HCT116 (cell line): ENCODE measurements around the gene MED9. TPM values are rescaled to one million over a fixed set of nuclear protein-coding genes. Genes with fewer than 3 reads are reported as not detected.

Source experiments
- ATAC-seq: fragments of 200-7000 bp; cut with Tn5 transposase; 2 replicates; pipeline ENCODE4 v1.9.1; 2020; ENCODE audit warnings: mild to moderate bottlenecking, moderate library complexity
- BruUV-seq: library from RNA; stranded (reverse); fragments of 400-500 nt; replicated peaks from 2 replicates; lab custom pipeline; 2021; lab: Mats Ljungman, UMichigan
- CTCF ChIA-PET: fragments of 300-600 bp; sonication (Branson Sonifier 250); formaldehyde crosslinking; loops from one replicate; lab custom pipeline; 2021; ENCODE audit warnings: antibody characterized with exemption; lab: Charles Lee
- POLR2A ChIA-PET: fragments of 300-600, 350-600 bp; sonication (Branson Sonifier 250); formaldehyde crosslinking; loops from one replicate; lab custom pipeline; 2021; ENCODE audit warnings: antibody characterized with exemption; lab: Charles Lee
- RAD21 ChIA-PET, 2 experiments: fragments of 300-600 bp; sonication (Branson Sonifier 250); formaldehyde crosslinking; loops; one replicate each; lab custom pipeline; 2023; ENCODE audit warnings: low total read pairs in 2 of 2; ENCODE audit not compliant: uncharacterized antibody in 2 of 2, unreplicated experiment in 2 of 2, low non-redundant PET in 1 of 2; lab: Charles Lee
- DNase-seq: peaks from one replicate; pipeline ENCODE4 v3.0.0-alpha.2; 2010; ENCODE audit warnings: low read depth, low spot score
- H2AFZ ChIP-seq: fragments of 200-600 bp; shearing (Covaris generic), sonication (generic); 2 replicates; pipeline ENCODE4 v1.6.1; 2017; ENCODE audit warnings: low read depth, mixed run types, mixed read lengths, antibody characterized with exemption, low read length; ENCODE audit not compliant: poor library complexity, severe bottlenecking
- H3K27ac ChIP-seq: 2 replicates; pipeline ENCODE4 v1.5.1; 2012; ENCODE audit warnings: low read depth, low read length
- H3K27me3 ChIP-seq: fragments of 200-600 bp; sonication (generic); 2 replicates; pipeline ENCODE4 v1.6.1; 2016; ENCODE audit warnings: mixed run types, low read length, mixed read lengths; ENCODE audit not compliant: insufficient read depth
- H3K36me3 ChIP-seq, 2 experiments: fragments of 200-500 bp in 1 of 2; fragments of 200-600 bp in 1 of 2; sonication (Bioruptor generic) in 1 of 2; sonication (generic) in 1 of 2; 2 replicates each; pipeline versions ENCODE4 v1.5.1 to v1.6.1; 2014 to 2016; ENCODE audit warnings: low read length in 2 of 2, inconsistent platforms in 1 of 2, mixed read lengths in 1 of 2, mixed run types in 1 of 2; ENCODE audit not compliant: insufficient read depth in 2 of 2, control insufficient read depth in 1 of 2
- H3K4me1 ChIP-seq, 2 experiments: fragments of 200-600 bp in 1 of 2; sonication (generic) in 1 of 2; 2 replicates each; pipeline versions ENCODE4 v1.5.1 to v1.6.1; 2012 to 2017; ENCODE audit warnings: low read length in 2 of 2, inconsistent platforms in 1 of 2, mild to moderate bottlenecking in 1 of 2, mixed read lengths in 1 of 2, mixed run types in 1 of 2, moderate library complexity in 1 of 2; ENCODE audit not compliant: insufficient read depth in 2 of 2, control insufficient read depth in 1 of 2
- H3K4me2 ChIP-seq: fragments of 200-600 bp; sonication (generic); 2 replicates; pipeline ENCODE4 v1.6.1; 2017; ENCODE audit warnings: mixed run types, low read length, mixed read lengths
- H3K4me3 ChIP-seq, 2 experiments: fragments of 200-600 bp in 1 of 2; sonication (generic) in 1 of 2; replicated peaks in 1 of 2; 2 replicates each; pipeline ENCODE4 v1.5.1; 2011 to 2016; ENCODE audit warnings: low read length in 2 of 2, control low read depth in 1 of 2, low read depth in 1 of 2, mild to moderate bottlenecking in 1 of 2, mixed read lengths in 1 of 2, mixed run types in 1 of 2
- H3K79me2 ChIP-seq: fragments of 200-600 bp; sonication (generic); 2 replicates; pipeline ENCODE4 v1.6.1; 2017; ENCODE audit warnings: mild to moderate bottlenecking, mixed run types, low read length, moderate library complexity, mixed read lengths; ENCODE audit not compliant: insufficient read depth
- H3K9ac ChIP-seq: fragments of 200-600 bp; sonication (generic); 2 replicates; pipeline ENCODE4 v1.6.1; 2016; ENCODE audit warnings: low read length, mixed read lengths
- H3K9me2 ChIP-seq: fragments of 200-600 bp; sonication (generic), shearing (Covaris generic); 2 replicates; pipeline ENCODE4 v1.6.1; 2017; ENCODE audit warnings: mixed run types, mild to moderate bottlenecking, moderate library complexity; ENCODE audit not compliant: insufficient read depth
- H3K9me3 ChIP-seq, 2 experiments: fragments of 200-500 bp in 1 of 2; fragments of 200-600 bp in 1 of 2; sonication (Bioruptor generic) in 1 of 2; sonication (generic) in 1 of 2; 2 replicates each; pipeline ENCODE4 v1.6.1; 2014 to 2017; ENCODE audit warnings: low read length in 2 of 2, mixed read lengths in 2 of 2, inconsistent platforms in 1 of 2, low read depth in 1 of 2, mild to moderate bottlenecking in 1 of 2, mixed run types in 1 of 2, moderate library complexity in 1 of 2; ENCODE audit not compliant: control insufficient read depth in 1 of 2, insufficient read depth in 1 of 2
- H4K20me1 ChIP-seq: fragments of 200-600 bp; sonication (generic), shearing (Covaris generic); 2 replicates; pipeline ENCODE4 v1.6.1; 2017; ENCODE audit warnings: mixed run types, mild to moderate bottlenecking, moderate library complexity; ENCODE audit not compliant: insufficient read depth
- EZH2phosphoT487 ChIP-seq: fragments of 200-600 bp; IDR thresholded peaks from 2 replicates; pipeline ENCODE4 v1.6.1; 2018; ENCODE audit warnings: antibody characterized with exemption, borderline replicate concordance
- FOSL1 ChIP-seq: IDR thresholded peaks from 2 replicates; pipeline ENCODE4 v1.6.1; 2012; ENCODE audit warnings: low read depth
- JUND ChIP-seq: IDR thresholded peaks from 2 replicates; pipeline ENCODE4 v1.6.1; 2012
- SP1 ChIP-seq: IDR thresholded peaks from 2 replicates; pipeline ENCODE4 v1.6.1; 2012; ENCODE audit warnings: low read depth
- TCF7L2 ChIP-seq: IDR thresholded peaks from 2 replicates; pipeline ENCODE4 v1.7.0; 2011; ENCODE audit warnings: borderline replicate concordance, inconsistent platforms; ENCODE audit not compliant: insufficient read depth, insufficient read length; ENCODE audit errors: extremely low read depth
- intact Hi-C: fragments of 100-400 bp; cut with micrococcal nuclease; formaldehyde crosslinking; loops from 2 replicates; pipeline ENCODE4 v1.10.0; 2022
- total RNA-seq: library from RNA; stranded (reverse); gene quantifications from one replicate; pipeline ENCODE4 v1.2.1, GENCODE V29; 2021; ENCODE audit not compliant: unreplicated experiment
- TF ChIP-seq, protein P1 (sequence below): IDR thresholded peaks from 2 replicates; pipeline ENCODE4 v1.6.1; 2012

MED9 gene
- total RNA-seq, 1 experiment from 2014 or later = 13.9 TPM

DNA sequence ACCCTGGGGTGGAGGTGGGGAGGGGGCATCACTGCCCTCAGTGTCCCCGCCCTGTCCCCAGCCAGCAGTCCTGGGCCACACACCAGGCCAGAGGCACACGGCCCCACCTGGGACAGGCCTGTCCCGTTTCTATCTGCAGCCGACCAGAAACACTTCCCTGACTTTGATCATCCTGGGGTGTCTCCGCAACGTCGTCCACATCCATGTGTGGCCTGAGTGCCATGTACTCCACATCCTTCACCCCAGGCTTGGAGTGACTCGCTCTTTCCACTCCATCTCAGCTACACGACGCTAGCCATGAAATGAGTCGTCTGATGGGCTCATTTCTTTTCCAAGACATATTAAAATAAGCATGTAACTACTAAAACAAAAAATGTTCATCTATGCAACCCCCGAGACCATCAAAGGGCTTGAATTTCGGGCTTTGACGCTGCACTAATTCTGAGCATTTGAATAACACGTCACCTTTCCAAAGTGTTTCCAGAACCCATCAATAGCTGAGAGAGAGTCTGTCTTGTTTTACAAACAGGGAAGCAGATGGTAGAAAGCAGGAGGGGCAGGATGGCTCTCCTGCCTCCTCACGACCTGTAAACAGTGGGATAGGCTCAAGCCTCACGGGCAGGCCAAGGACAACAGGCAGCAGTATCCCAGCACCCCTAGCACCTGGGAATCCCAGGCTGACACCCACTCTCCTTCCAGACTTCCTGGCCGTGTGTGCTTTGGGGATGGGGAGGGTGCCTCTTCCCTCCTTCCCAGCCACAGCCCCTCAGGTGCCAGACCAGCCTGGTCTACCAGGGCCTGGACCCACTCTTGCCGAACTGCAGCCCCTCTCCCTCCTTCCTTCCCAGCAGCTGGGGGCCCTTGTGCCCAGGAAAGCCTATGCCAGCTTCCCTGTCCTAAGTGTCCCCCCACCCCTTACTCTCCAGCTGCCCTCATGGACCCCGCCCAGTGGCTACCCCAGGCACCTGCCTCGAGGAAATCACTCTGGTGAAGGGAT, 39.4 kb downstream of the MED9 start:
- Histone ChIP-seq H3K36me3 (no peaks in the 10 kb centered on the region), H3K4me2 (no peak overlapping the region), H3K9ac (no peak overlapping the region), H3K9me3 (no peaks in the 10 kb centered on the region), H3K79me2 (no peaks in the 10 kb centered on the region), H3K27me3 (no peaks in the 10 kb centered on the region), H2AFZ (no peak overlapping the region), H3K9me2 (no peaks in the 10 kb centered on the region), H3K4me1 (peaks cover 5 to 34% of the 10 kb centered on the region in 2 experiments; a peak in 3 of 4 replicates), H3K27ac (no peak overlapping the region), H4K20me1 (no peaks in the 10 kb centered on the region), H3K4me3 (no peak overlapping the region)
- intact Hi-C loops = no loop called here
- DNase-seq (no peak), ATAC-seq (no peak)
- ChIA-PET CTCF (interaction anchor here (1.4 to 1.5 kb wide), 2 partner anchors 19 to 53 kb away, joined by 3 to 5 read pairs; no protein-coding TSS in a partner anchor), POLR2A (no interaction called here), RAD21 (no interaction called here)
- TF ChIP-seq, protein P1, sequence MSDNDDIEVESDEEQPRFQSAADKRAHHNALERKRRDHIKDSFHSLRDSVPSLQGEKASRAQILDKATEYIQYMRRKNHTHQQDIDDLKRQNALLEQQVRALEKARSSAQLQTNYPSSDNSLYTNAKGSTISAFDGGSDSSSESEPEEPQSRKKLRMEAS = peak; percentile 35; the same call in 1 of the 2 replicates
- TF ChIP-seq EZH2phosphoT487 (no peak), TCF7L2 (no peak), SP1 (0 out of 2 replicates have a peak, but pooled peaks have one; percentile 32), FOSL1 (peak; percentile 50), JUND (peak; percentile 61)
- no TSS peak for BruUV-seq
